BJ (cell line): Measurements from ENCODE around the gene LPCAT3. TPM values are rescaled to one million over a fixed set of nuclear protein-coding genes. Genes with fewer than 3 reads are reported as not detected.

ENCODE experiments used
- CTCF ChIA-PET: fragments of 350-600 bp; formaldehyde crosslinking; extraction: SDS; loops from one replicate; lab custom pipeline; 2021; ENCODE audit warnings: antibody characterized with exemption, inconsistent platforms; lab: Yijun Ruan, JAX
- POLR2A ChIA-PET: fragments of 300-600 bp; sonication (Branson Sonifier 250); formaldehyde crosslinking; extraction: SDS; loops from one replicate; lab custom pipeline; 2021; ENCODE audit warnings: antibody characterized with exemption; lab: Charles Lee
- DNase-seq: peaks from one replicate; pipeline ENCODE4 v3.0.0-alpha.2; 2011; ENCODE audit warnings: low read depth
- H3K27me3 ChIP-seq: 2 replicates; pipeline ENCODE4 v1.6.0; 2011; ENCODE audit warnings: low read length; ENCODE audit not compliant: control insufficient read depth, insufficient read depth
- H3K36me3 ChIP-seq: 2 replicates; pipeline ENCODE4 v1.5.1; 2011; ENCODE audit warnings: low read length; ENCODE audit not compliant: control insufficient read depth, insufficient read depth
- H3K4me3 ChIP-seq: 2 replicates; pipeline ENCODE4 v1.5.1; 2011; ENCODE audit warnings: low read depth, mild to moderate bottlenecking, control low read depth, low read length
- polyA plus RNA-seq: library from polyadenylated mRNA; depleted of rRNA; stranded (reverse); fragments of >200 nt; gene quantifications from 2 replicates; pipeline ENCODE4 v1.2.3, GENCODE V29; 2011
- TF ChIP-seq, protein P1 (sequence below): IDR thresholded peaks from 2 replicates; pipeline ENCODE4 v1.5.1; 2011; ENCODE audit warnings: low read depth, mild to moderate bottlenecking, control low read depth, inconsistent platforms, low read length, moderate library complexity; ENCODE audit not compliant: insufficient read depth

LPCAT3 gene
- polyA plus RNA-seq, 1 experiment = 31.2 TPM

GRCh38 chr12:6946920-6947374 is 71.3 kb downstream of the LPCAT3 start:
- TF ChIP-seq, protein P1, sequence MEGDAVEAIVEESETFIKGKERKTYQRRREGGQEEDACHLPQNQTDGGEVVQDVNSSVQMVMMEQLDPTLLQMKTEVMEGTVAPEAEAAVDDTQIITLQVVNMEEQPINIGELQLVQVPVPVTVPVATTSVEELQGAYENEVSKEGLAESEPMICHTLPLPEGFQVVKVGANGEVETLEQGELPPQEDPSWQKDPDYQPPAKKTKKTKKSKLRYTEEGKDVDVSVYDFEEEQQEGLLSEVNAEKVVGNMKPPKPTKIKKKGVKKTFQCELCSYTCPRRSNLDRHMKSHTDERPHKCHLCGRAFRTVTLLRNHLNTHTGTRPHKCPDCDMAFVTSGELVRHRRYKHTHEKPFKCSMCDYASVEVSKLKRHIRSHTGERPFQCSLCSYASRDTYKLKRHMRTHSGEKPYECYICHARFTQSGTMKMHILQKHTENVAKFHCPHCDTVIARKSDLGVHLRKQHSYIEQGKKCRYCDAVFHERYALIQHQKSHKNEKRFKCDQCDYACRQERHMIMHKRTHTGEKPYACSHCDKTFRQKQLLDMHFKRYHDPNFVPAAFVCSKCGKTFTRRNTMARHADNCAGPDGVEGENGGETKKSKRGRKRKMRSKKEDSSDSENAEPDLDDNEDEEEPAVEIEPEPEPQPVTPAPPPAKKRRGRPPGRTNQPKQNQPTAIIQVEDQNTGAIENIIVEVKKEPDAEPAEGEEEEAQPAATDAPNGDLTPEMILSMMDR = no peak
- no peaks in the 10 kb centered on the region for H3K27me3 ChIP-seq
- no peak for DNase-seq
- ChIA-PET POLR2A (interaction anchor here (1.0 kb wide), 1 partner anchor 95 kb away, joined by 3 read pairs; the partner anchor contains the start of gene USP5), CTCF (interaction anchor here (1.0 to 6.5 kb wide), 7 partner anchors 9 to 163 kb away, joined by 3 to 65 read pairs (median 5); no protein-coding TSS in a partner anchor)
- no peak overlapping the region for H3K4me3 ChIP-seq
- peaks cover 4% of the 10 kb centered on the region for H3K36me3 ChIP-seq

DNA sequence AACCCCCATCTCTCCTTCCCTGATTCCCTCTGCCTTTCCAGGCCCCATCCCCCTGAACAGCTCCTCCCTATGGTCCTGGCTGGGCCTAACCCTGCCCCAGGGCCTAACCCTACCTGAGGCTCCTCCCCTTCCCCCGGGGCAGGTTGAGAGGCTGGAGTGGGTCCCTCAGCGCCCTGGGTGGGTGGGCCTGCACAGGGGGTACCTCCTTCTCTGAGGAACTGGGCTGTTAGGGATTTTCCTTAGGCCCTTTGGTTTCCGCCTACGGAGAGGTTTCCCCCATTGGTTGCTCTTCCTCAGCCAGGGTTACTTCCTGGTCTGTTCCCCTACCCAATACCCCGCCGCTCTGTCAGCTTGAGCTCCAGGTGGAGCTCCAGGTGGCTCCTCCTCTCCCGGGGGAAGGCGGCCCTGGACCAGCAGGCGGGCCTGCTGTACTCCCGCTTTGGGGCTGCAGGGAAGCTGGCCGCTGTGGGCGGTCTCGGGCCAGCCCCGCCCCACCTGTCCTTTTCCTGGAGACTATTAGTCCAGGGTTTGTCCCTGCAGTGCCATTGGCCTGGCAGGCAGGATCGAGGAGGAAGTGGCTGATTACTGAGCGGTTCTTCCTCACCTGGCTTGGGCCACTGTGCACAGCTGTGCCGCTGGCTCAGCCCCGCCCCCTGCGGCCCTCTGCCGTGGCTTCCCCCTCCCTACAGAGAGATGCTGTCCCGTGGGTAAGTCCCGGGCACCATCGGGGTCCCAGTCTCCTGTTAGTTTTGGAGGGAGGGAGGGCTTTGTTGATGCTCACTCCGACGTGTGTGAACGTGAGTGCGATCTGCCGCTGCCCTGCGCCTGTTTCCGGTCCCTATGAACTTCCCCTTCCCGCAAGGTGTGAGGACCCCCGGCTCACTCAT is 72.0 kb downstream of the LPCAT3 start:
- Histone ChIP-seq H3K36me3 (peaks cover 9% of the 10 kb centered on the region), H3K27me3 (no peaks in the 10 kb centered on the region), H3K4me3 (no peak overlapping the region)
- POLR2A ChIA-PET = no interaction called here
- CTCF ChIA-PET = interaction anchor here (0.6 to 6.5 kb wide), 14 partner anchors 9 to 183 kb away, joined by 3 to 65 read pairs (median 6); partner anchors contain the start of genes C1RL and SPSB2
- DNase-seq = no peak
- TF ChIP-seq, protein P1 = no peak

DNA sequence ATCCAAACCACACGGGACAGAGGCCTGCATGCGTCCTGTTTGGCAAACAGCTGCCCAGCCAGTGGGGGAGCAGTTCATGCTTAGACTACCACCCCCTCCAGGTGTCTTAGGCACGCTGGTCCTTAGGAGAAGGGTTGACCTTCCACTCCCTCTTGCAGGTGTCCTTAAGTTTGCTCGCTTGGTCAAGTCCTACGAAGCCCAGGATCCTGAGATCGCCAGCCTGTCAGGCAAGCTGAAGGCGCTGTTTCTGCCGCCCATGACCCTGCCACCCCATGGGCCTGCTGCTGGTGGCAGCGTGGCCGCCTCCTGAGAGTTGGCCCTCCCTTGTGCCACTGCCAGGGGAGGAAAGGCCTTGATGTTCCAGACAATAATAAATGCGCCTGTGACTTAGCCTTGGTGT is 72.7 kb downstream of the LPCAT3 start:
- Histone ChIP-seq H3K27me3 (no peaks in the 10 kb centered on the region), H3K36me3 (peaks cover 15% of the 10 kb centered on the region), H3K4me3 (no peak overlapping the region)
- no peak for DNase-seq
- ChIA-PET CTCF (interaction anchor here (1.2 to 6.5 kb wide), 12 partner anchors 13 to 692 kb away, joined by 3 to 65 read pairs (median 12); partner anchors contain the start of genes C1RL and SPSB2), POLR2A (no interaction called here)
- TF ChIP-seq, protein P1 = no peak

DNA sequence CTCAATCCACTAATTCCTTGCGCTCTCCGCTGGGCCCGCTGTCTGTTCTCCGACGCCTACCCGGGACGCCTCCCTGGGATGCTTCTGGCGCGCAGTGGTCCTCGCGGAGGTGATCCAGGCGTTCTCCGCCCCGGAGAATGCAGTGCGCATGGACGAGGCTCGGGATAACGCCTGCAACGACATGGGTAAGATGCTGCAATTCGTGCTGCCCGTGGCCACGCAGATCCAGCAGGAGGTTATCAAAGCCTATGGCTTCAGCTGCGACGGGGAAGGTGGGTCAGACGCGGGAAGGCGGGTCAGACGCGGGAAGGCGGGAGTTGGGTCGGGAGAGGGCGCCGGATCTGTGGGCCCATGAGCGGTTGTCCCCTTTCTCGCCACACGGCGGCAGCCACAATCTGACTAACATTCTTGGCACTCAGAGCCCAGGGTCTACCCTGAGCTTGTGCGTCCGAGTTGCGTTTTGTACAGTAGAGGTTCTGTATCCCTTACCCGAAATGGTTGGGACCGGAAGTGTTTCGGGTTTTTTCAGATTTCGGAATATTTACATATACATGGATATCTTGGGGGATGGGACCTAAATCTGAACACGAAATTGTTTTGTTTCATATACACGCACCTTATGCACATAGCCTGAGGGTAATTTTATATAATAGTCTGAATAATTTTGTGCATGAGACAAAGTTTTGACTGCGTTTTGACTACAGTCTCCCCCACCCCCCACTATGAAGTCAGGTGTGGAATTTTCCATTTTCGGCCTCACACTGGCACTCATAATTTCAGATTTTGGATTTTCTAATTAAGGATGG is 73.7 kb downstream of the LPCAT3 start:
- POLR2A ChIA-PET = interaction anchor here (0.5 to 1.1 kb wide), 4 partner anchors 20 to 992 kb away, joined by 6 to 13 read pairs (median 9); no protein-coding TSS in a partner anchor

More for the DNA sequence above, 73.7 kb downstream of the LPCAT3 start:
- peaks cover 19% of the 10 kb centered on the region for H3K36me3 ChIP-seq
- CTCF ChIA-PET = interaction anchor here (0.6 to 6.5 kb wide), 33 partner anchors 9 to 693 kb away, joined by 3 to 65 read pairs (median 5); partner anchors contain the start of genes C1RL, C1S, LPCAT3 and SPSB2
- TF ChIP-seq, protein P1 = peak; percentile 87
- H3K27me3 ChIP-seq = no peaks in the 10 kb centered on the region
- peak; percentile 57 for DNase-seq
- H3K4me3 ChIP-seq = peak overlapping the region; percentile 67
